Left colon (tissue), 2 donors: Measurements from ENCODE around the gene MCF2L. TPM values are rescaled to one million over a fixed set of nuclear protein-coding genes. Genes with fewer than 3 reads are reported as not detected.
"Not testable (repeated sequence)": the region's sequence is repeated elsewhere in the genome, so short reads cannot be mapped to it uniquely, and the experiment has no call there.

ENCODE experiments used
- ATAC-seq: fragments of 200-7000 bp; cut with Tn5 transposase; one replicate; pipeline ENCODE4 v1.9.1; 2020; ENCODE audit warnings: mild to moderate bottlenecking, moderate library complexity
- DNase-seq, 2 donors: peaks; one replicate each; pipeline ENCODE4 v3.0.0-alpha.2; 2020
- intact Hi-C, 2 donors: fragments of 100-400 bp; cut with DNase I in 1 of 2; cut with micrococcal nuclease in 1 of 2; formaldehyde crosslinking; loops; one replicate each; pipeline versions ENCODE4 v1.11.2 to v1.14.0; 2022; cut with DNase I, micrococcal nuclease
- total RNA-seq, 2 donors: library from RNA; stranded (reverse); fragmentation: NEBNext Ultra II Directional; extraction: Animal tissue kit (Norgen Biotek cat#: 25700); gene quantifications; one replicate each; pipeline ENCODE4 v1.2.1, GENCODE V29; 2021
- donor health status: DM: no; HTN: no; CAD: no.
- donor health status: DM: yes; HTN: yes; CAD: no.

MCF2L gene
- total RNA-seq, 2 donors from 2014 or later = 86.9 to 101 TPM

GRCh38 chr13:113049981-113050380, 81.0 kb downstream of the MCF2L start:
- ATAC-seq (no peak), DNase-seq (no peak)
- intact Hi-C loops = no loop called here

- intact Hi-C loops = no loop called here
- DNase-seq (no peak), ATAC-seq (no peak)
These were observed 81.9 kb downstream of the MCF2L start for GRCh38 chr13:113050734-113051431.

GRCh38 chr13:113051641-113052040, 82.6 kb downstream of the MCF2L start:
- DNase-seq (no peak), ATAC-seq (no peak)
- intact Hi-C loops = no loop called here

GRCh38 chr13:113052206-113052605, 83.2 kb downstream of the MCF2L start:
- intact Hi-C loops = no loop called here
- DNase-seq (no peak), ATAC-seq (no peak)

- no peak for DNase-seq
- no peak for ATAC-seq
- intact Hi-C loops = no loop called here
These were observed 84.0 kb downstream of the MCF2L start for GRCh38 chr13:113052971-113053370.

GRCh38 chr13:113053376-113053775, 84.4 kb downstream of the MCF2L start:
- no peak for DNase-seq
- intact Hi-C loops = no loop called here
- no peak for ATAC-seq

GRCh38 chr13:113053801-113054604, 85.0 kb downstream of the MCF2L start:
- DNase-seq = no peak
- intact Hi-C loops = no loop called here
- no peak for ATAC-seq

- ATAC-seq (no peak), DNase-seq (no peak)
- intact Hi-C loops = no loop called here
These were observed 88.1 kb downstream of the MCF2L start for GRCh38 chr13:113057084-113057483.

GRCh38 chr13:113057559-113057958, 88.5 kb downstream of the MCF2L start:
- ATAC-seq, intact Hi-C loops, DNase-seq: not testable (repeated sequence)

- no peak for ATAC-seq
- intact Hi-C loops = no loop called here
- no peak for DNase-seq
These were observed 89.3 kb downstream of the MCF2L start for GRCh38 chr13:113058129-113058987.

- DNase-seq (no peak), ATAC-seq (no peak)
- intact Hi-C loops = no loop called here
These were observed 90.2 kb downstream of the MCF2L start for GRCh38 chr13:113058988-113059850.

GRCh38 chr13:113059891-113060290, 90.9 kb downstream of the MCF2L start:
- intact Hi-C loops = no loop called here
- ATAC-seq = peak; percentile 14
- no peak for DNase-seq

- DNase-seq (no peak), ATAC-seq (no peak)
- intact Hi-C loops = no loop called here
These were observed 91.7 kb downstream of the MCF2L start for GRCh38 chr13:113060557-113061270.

- DNase-seq = no peak
- intact Hi-C loops = no loop called here
- no peak for ATAC-seq
These were observed 92.2 kb downstream of the MCF2L start for GRCh38 chr13:113061271-113061625.

GRCh38 chr13:113061796-113062425, 92.9 kb downstream of the MCF2L start:
- ATAC-seq = no peak
- no peak for DNase-seq
- intact Hi-C loops = no loop called here

- intact Hi-C loops = no loop called here
These were observed 93.7 kb downstream of the MCF2L start for GRCh38 chr13:113062691-113063090.

GRCh38 chr13:113063091-113063491, 94.1 kb downstream of the MCF2L start:
- ATAC-seq (no peak), DNase-seq (no peak)

More at GRCh38 chr13:113062691-113063090, 93.7 kb downstream of the MCF2L start:
- ATAC-seq (no peak), DNase-seq (no peak)

More at GRCh38 chr13:113063091-113063491, 94.1 kb downstream of the MCF2L start:
- intact Hi-C loops = no loop called here
